Tibial artery (tissue), 4 donors: ENCODE results near the gene RNF121.
"Not testable (repeated sequence)": the region's sequence is repeated elsewhere in the genome, so short reads cannot be mapped to it uniquely, and the experiment has no call there.

Source experiments
- DNase-seq, 2 donors: peaks; one replicate each; pipeline ENCODE4 v3.0.0-alpha.2; 2019
- H3K27ac ChIP-seq, 2 donors: fragments of 200-600 bp; sonication (generic) in 1 of 2; 1 replicate in 1 of 2; 2 replicates in 1 of 2; pipeline ENCODE4 v1.5.1; 2018 to 2019; ENCODE audit warnings: mild to moderate bottlenecking in 1 of 2
- H3K27me3 ChIP-seq, 2 donors: fragments of 200-600 bp; sonication (generic) in 1 of 2; one replicate each; pipeline versions ENCODE4 v1.5.1 to v1.6.0; 2016 to 2019
- H3K36me3 ChIP-seq, 3 donors: fragments of 200-600 bp; sonication (generic) in 2 of 3; one replicate each; pipeline ENCODE4 v1.5.1; 2016 to 2019; ENCODE audit warnings: mild to moderate bottlenecking in 2 of 3
- H3K4me1 ChIP-seq, 4 donors: fragments of 200-600 bp; sonication (generic) in 2 of 4; 1 replicate in 3 of 4; 2 replicates in 1 of 4; pipeline ENCODE4 v1.5.1; 2016 to 2019
- H3K4me3 ChIP-seq, 2 donors: fragments of 200-600 bp; sonication (generic) in 1 of 2; 1 replicate in 1 of 2; 2 replicates in 1 of 2; pipeline ENCODE4 v1.5.1; 2018 to 2019; ENCODE audit warnings: mild to moderate bottlenecking in 2 of 2
- H3K9me3 ChIP-seq, 3 donors: fragments of 200-600 bp; sonication (generic) in 1 of 3; one replicate each; pipeline ENCODE4 v1.5.1; 2016 to 2019
- CTCF ChIP-seq, 2 experiments: fragments of 200-600 bp in 1 of 2; fragments of 450-650 bp in 1 of 2; IDR thresholded peaks; one replicate each; pipeline ENCODE4 v1.5.1; 2017 to 2019; ENCODE audit warnings: antibody characterized with exemption in 2 of 2, mild to moderate bottlenecking in 1 of 2, moderate library complexity in 1 of 2
- intact Hi-C: fragments of 100-400 bp; cut with DNase I; formaldehyde crosslinking; loops from one replicate; pipeline ENCODE4 v1.15.0; 2023; ENCODE audit warnings: low total_unique reads

RNF121 gene

DNA sequence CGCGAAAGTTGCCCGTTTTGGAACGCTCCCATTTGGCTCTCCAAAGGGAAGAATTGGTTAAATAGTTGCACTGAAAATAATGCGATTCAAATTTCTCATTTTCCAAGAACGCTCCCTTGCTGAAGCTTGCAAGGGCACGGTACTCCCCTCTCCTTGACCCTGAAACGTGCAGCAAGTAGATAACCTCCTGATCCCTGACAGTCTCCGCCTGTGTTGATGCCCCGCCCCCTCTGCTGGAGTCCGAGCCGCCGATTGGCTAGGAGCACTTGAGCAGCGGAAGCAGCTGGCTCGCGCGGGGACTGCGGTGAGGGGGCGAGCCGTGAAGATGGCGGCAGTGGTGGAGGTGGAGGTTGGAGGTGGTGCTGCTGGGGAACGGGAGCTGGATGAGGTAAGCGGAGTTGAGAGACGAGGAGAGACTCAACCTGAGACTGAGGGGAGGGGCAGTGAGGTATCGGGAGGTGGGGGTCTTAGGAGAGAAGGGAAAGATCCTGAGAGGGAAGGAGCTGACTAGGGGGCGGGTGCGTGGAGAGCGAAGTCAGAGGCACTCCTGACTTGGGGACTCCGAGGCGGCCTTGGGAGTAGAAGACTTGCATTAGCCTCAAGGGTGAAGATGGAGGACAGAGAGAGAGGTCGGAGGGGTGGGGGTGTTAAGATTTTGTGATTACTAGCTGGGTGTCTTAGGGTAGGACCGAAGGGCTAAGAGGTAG lies at the start of gene RNF121:
Gene RNF121, plus strand, starts transcription at position 310 of the 707 bp plus-strand sequence. Its CDS starts 16 bp downstream, at position 326.
- intact Hi-C loops, result no loop called here
- Histone ChIP-seq H3K27me3 (no peaks in the 10 kb centered on the region), H3K9me3 (no peaks in the 10 kb centered on the region), H3K36me3 (peaks cover 0 to 10% (median 0%) of the 10 kb centered on the region in 3 donors), H3K27ac (peak within 1 kb of the TSS; percentile 88 to 90), H3K4me1 (peaks cover 0 to 50% (median 46%) of the 10 kb centered on the region in 4 donors), H3K4me3 (peak within 1 kb of the TSS; percentile 74 to 92)
- TF ChIP-seq CTCF (IDR thresholded peaks at IDR 0.05), result no peak
- DNase-seq, result peak; percentile 98 to 99

GRCh38 chr11:71885806-71886205 lies 43.0 kb upstream of the RNF121 start:
- H3K36me3 ChIP-seq, intact Hi-C loops, H3K27ac ChIP-seq, H3K27me3 ChIP-seq, DNase-seq, H3K9me3 ChIP-seq, H3K4me1 ChIP-seq, H3K4me3 ChIP-seq: not testable (repeated sequence)

GRCh38 chr11:71888335-71889010 lies 40.4 kb upstream of the RNF121 start:
- DNase-seq, H3K36me3 ChIP-seq, intact Hi-C loops, H3K9me3 ChIP-seq, H3K27ac ChIP-seq, H3K4me3 ChIP-seq, H3K4me1 ChIP-seq, H3K27me3 ChIP-seq: not testable (repeated sequence)

DNA sequence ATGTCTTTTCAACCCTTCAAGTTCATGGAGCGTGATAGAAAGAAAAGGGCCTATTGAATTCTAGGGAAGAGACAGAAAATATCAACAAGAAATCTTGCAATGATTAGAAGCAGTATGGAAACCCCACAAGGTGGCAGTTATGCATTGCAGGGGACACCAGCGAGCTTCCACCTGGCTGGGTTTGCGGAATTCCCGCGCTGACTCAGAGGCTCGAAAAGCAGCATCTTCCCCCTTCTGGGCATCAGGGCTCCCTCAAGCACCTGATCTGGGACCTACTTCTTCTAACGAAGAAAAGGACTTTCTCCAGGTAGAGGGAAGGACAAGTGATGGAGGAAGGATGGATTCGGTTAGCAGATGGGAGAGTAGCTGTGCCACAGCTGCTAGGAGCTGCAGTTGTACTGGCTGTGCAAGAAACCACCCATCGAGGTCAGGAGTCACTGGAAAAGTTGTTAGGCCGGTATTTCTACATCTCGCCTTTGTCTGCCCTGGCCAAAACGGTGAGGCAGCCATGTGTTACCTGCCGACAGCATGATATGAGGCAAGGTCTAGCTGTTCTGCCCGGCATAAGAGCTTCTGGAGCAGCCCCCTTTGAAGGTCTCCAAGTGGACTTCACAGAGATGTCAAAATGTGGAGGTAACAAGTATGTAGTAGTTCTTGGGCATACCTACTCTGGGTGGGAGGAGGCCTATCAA lies 39.5 kb upstream of the RNF121 start:
- H3K9me3 ChIP-seq, DNase-seq, H3K27ac ChIP-seq, H3K36me3 ChIP-seq, H3K4me1 ChIP-seq, H3K27me3 ChIP-seq, intact Hi-C loops, H3K4me3 ChIP-seq: not testable (repeated sequence)

GRCh38 chr11:71895961-71896360 lies 32.9 kb upstream of the RNF121 start:
- H3K4me3 ChIP-seq, result no peak overlapping the region
- no peaks in the 10 kb centered on the region for H3K27me3 ChIP-seq
- no peak for DNase-seq
- H3K9me3 ChIP-seq, result no peaks in the 10 kb centered on the region
- H3K36me3 ChIP-seq, result peaks cover 7 to 13% (median 8%) of the 10 kb centered on the region in 3 donors
- no peak overlapping the region for H3K27ac ChIP-seq
- no peaks in the 10 kb centered on the region for H3K4me1 ChIP-seq
- no peak for TF ChIP-seq CTCF (IDR thresholded peaks at IDR 0.05)
- intact Hi-C loops, result no loop called here

- H3K27ac ChIP-seq, H3K4me3 ChIP-seq, DNase-seq, intact Hi-C loops, H3K9me3 ChIP-seq, H3K4me1 ChIP-seq, H3K27me3 ChIP-seq: not testable (repeated sequence)
- H3K36me3 ChIP-seq, result peaks cover 17 to 46% (median 39%) of the 10 kb centered on the region in 3 donors
These were observed 27.7 kb upstream of the RNF121 start for GRCh38 chr11:71901137-71901536.

DNA sequence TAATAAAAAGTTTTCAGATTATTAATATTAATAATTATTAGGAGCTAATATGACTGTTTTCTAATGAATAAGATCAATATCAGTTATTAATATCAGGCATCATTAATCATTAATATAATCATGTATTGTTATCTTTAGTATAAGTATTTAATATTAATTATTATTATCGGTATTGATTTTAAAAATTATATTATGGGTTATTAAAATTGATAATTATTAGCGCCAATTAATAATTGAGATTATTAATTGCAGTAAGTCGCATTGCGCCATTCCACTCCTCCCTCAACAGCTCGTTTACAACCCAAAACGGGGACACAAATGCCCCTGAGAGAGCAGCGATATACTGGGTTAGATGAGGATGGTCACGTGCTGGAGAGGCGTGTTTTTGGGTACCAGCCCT lies 20.6 kb upstream of the RNF121 start:
- Histone ChIP-seq H3K9me3 (no peaks in the 10 kb centered on the region), H3K27ac (no peak overlapping the region), H3K4me1 (no peaks in the 10 kb centered on the region), H3K4me3 (no peak overlapping the region), H3K36me3 (peaks cover 16 to 52% (median 42%) of the 10 kb centered on the region in 3 donors), H3K27me3 (no peaks in the 10 kb centered on the region)
- intact Hi-C loops, result no loop called here
- no peak for TF ChIP-seq CTCF (IDR thresholded peaks at IDR 0.05)
- DNase-seq, result no peak

DNA sequence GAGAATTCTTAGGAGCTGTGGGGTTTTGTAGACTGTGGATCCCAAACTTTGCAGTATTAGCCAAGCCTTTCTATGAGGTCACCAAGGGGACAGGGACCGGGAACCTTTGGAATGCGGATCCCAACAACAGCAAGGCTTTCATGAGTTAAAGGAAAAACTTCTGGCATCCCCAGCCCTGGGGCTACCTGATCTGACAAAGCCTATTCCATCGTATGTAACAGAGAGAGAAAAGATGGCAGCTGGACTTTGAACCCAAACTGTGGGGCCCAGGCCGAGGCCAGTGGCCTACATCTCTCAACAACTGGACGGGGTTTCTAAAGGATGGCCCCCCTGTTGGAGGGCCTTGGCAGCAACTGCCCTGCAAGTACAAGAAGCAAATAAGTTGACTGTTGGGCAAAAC lies 18.1 kb upstream of the RNF121 start:
- H3K36me3 ChIP-seq, result peaks cover 31 to 55% (median 45%) of the 10 kb centered on the region in 3 donors
- H3K4me3 ChIP-seq, H3K9me3 ChIP-seq, intact Hi-C loops, H3K4me1 ChIP-seq, H3K27me3 ChIP-seq, DNase-seq, H3K27ac ChIP-seq: not testable (repeated sequence)

DNA sequence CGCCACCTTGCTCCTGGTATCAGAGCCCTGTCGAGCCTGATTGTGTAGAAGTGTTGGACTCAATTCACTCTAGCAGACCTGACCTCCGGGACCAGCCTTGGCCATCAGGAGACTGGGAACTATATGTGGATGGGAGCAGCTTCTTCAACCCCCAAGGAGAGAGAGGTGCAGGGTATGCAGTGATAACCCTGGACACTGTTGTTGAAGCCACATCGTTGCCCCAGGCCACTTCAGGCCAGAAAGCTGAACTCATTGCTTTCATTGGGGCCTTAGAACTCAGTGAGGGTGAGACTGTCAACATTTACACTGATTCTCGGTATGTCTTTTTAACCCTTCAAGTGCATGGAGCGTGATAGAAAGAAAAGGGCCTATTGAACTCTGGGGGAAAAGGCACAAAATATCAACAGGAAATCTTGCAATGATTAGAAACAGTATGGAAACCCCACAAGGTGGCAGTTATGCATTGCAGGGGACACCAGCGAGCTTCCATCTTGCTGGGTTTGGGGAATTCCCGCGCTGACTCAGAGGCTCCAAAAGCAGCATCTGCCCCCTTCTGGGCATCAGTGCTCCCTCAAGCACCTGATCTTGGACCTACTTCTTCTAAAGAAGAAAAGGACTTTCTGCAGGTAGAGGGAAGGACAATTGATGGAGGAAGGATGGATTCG lies 17.4 kb upstream of the RNF121 start:
- DNase-seq, intact Hi-C loops, H3K27me3 ChIP-seq: not testable (repeated sequence)

GRCh38 chr11:71911986-71912340 lies 16.9 kb upstream of the RNF121 start:
- H3K27me3 ChIP-seq, intact Hi-C loops, DNase-seq, H3K27ac ChIP-seq, H3K9me3 ChIP-seq, H3K4me3 ChIP-seq, H3K4me1 ChIP-seq: not testable (repeated sequence)
- H3K36me3 ChIP-seq, result peaks cover 33 to 63% (median 53%) of the 10 kb centered on the region in 3 donors

More for the DNA sequence above, 17.4 kb upstream of the RNF121 start:
- not testable (repeated sequence) for H3K27ac ChIP-seq, H3K4me3 ChIP-seq, H3K9me3 ChIP-seq, H3K4me1 ChIP-seq
- H3K36me3 ChIP-seq, result peaks cover 35 to 58% (median 51%) of the 10 kb centered on the region in 3 donors
